Glomerular visceral epithelial cell (primary cell): ENCODE data around the gene LTBP1.
A peak's percentile ranks its signal among the peaks of the same experiment; 100 is the strongest.
"Not testable (repeated sequence)": the region's sequence is repeated elsewhere in the genome, so short reads cannot be mapped to it uniquely, and the experiment has no call there.

Source experiments
- DNase-seq: peaks from one replicate; pipeline ENCODE4 v3.0.0-alpha.2; 2016; ENCODE audit errors: extremely low spot score

The LTBP1 gene

GRCh38 chr2:33344230-33344629 is 397.5 kb downstream of the LTBP1 start:
- no peak for DNase-seq

DNA sequence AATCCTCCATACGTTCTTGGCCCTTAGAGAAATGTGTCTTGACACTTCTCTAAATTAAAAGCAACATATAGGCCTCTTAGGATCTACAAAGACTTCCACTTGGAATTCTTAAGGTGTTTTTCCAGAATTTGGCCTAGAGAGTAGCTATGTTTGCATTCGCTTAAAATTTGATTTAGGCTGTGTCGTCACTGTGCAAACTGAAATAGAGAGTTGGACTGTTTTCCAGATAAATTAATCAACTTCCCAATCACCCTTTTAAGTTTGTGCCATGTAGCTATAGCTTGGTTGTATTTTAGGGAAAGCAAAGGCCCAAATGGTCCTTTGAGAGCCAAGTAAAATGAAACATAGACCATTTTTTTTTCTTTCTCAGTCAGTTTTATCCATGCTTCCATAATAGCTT is 401.1 kb downstream of the LTBP1 start:
- no peak for DNase-seq

DNA sequence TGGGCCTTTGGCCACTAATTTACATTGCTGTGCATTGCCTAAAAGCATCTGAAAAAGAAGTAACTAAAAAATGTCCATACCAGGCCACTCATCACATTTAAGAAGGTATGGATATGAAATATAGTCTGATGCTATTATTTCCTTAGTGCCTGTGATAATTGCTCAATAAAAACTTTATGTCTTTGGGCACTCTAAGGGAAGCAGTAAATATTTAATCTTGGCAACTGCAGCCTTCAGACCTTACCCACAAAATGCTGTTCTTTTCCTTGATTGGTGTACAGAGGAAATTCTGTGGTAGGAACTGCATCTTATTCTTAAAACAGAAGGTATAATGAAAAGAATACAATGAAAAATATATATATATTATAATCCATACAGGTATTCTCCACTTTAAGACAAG is 403.9 kb downstream of the LTBP1 start:
- no peak for DNase-seq

DNA sequence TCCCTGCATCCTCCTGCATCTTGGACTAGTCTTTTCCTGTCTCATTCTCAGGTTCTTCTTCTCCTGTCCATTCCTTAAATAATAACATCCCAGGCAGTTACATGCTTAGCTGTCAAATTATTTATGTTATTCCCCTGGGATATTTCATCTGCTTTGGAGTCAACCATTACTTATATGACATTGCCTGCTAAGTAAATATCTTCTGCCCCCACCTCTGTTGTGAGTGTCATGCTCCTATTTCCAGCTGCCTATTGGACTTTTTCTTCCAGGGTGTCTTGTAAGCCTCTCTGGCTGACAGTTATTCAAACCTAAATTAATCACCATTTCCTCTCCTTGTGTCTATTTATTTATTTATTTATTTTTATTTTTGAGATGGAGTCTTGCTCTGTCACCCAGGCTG is 405.0 kb downstream of the LTBP1 start:
- no peak for DNase-seq

- DNase-seq = no peak
Observed at GRCh38 chr2:33354981-33355380, 408.2 kb downstream of the LTBP1 start.

DNA sequence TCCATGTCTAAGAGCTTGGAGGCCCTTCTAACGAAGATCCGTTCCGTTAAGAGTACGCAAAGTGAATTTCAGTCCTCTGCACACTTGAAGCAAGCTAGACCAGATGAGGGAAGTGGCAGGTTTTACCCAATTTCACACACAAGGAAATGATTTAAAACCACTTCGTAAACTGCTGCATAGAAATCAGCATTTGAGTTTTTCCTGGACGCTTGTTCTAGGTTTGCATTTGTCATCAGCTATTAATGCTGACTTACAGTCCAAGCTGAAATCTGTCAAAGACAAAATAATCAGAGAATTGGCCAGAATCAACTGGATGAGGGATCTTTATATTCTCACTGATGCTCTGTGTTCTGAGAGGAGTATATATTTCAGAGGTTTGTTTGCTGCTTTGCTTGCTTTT is 412.1 kb downstream of the LTBP1 start:
- DNase-seq = no peak

- peak; percentile 25 for DNase-seq
Observed at GRCh38 chr2:33363325-33364298, 416.9 kb downstream of the LTBP1 start.

DNA sequence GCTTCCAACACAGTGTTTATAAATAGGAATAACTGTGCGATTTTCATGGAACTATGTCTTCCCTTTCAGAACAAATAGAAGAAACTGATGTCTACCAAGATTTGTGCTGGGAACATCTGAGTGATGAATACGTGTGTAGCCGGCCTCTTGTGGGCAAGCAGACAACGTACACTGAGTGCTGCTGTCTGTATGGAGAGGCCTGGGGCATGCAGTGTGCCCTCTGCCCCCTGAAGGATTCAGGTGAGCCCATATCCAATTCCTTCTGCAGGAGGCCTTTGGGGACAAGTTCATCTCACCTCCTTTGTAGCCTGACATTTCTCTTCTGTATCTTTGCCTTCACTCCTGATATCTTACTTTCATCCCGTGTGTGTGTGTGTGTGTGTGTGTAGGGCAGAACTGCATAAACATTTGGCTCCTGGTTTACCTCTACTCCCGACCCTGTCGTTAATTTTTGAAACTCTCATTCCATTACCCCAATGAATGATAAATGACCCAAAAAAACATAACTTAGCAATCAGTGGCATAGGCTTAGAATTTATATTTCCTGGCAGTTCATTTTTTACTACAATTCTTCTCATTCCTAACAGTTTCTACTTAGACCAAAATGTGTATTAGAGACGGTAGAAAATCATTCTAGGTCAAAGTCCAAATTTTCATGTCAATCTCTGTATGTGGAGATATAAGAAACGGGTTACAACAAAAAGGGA is 418.7 kb downstream of the LTBP1 start:
- DNase-seq = no peak

GRCh38 chr2:33366473-33366872 is 419.7 kb downstream of the LTBP1 start:
- peak; percentile 45 for DNase-seq

DNA sequence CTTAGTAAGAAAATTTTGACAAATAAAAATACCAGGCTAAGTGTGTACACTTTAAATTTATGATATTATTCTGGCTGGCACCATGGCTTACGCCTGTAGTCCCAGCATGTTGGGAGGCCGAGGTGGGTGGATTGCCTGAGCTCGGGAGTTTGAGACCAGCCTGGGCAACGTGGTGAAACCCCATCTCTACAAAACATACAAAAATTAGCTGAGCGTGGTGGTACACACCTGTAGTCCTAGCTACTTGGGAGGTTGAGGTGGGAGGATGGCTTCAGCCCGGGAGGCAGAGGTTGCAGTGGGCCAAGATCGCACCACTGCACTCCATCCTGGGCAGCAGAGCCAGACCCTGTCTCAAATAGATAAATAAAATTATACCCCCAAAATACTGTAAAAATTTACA is 421.8 kb downstream of the LTBP1 start:
- not testable (repeated sequence) for DNase-seq

- DNase-seq = no peak
Observed at GRCh38 chr2:33369191-33369590, 422.4 kb downstream of the LTBP1 start.

- DNase-seq = no peak
Observed at GRCh38 chr2:33370636-33371265, 424.0 kb downstream of the LTBP1 start.

GRCh38 chr2:33371304-33372090 is 424.7 kb downstream of the LTBP1 start:
- no peak for DNase-seq

DNA sequence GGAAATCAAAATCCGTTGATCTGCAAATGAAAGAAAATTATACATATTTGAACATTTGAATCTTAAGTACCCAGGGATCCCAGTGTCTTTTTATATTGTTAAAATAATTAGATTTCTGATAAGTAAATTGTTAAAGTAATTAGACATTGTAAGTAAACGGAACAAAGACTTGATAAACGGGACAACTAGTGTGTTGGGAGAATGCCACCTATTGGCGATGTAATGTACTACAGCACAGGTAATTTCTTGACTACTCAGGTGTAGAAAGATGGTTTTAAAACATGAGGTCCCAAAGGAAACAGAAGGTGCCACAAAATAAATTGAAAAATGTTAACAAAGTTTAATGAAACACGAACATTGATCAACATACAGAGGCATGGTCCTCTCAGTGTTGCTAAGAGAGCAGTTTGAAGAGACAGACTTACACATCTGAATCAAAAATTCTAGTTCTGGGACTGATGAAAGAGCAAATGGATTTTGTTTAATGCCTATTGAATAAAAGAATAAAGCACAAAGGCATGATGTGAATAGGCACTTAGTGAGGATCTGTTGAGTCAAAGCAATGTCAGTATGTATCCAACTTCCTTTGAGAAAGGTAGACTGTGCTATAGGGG is 426.3 kb downstream of the LTBP1 start:
- peak; percentile 38 for DNase-seq

GRCh38 chr2:33373986-33374385 is 427.2 kb downstream of the LTBP1 start:
- no peak for DNase-seq

- DNase-seq = no peak
Observed at GRCh38 chr2:33375054-33375453, 428.3 kb downstream of the LTBP1 start.

DNA sequence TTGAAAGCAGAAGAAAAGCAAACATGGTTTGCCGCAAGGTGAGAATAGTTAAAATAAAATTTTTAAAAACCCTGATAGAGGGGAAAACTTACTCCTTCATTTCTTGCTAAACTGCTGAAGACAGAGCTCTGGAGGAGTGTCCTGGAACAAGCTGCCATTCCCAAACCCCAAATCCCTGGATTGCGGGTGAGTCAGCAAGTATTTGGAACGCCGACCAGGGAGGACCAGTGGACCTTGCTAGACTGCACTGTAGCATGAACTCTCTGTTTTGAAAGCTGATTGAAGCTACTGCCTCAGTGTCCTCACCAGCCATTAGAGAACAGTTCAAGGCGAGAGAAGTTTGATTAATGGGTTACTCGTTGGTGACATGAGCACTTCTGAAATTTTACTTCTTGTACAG is 430.3 kb downstream of the LTBP1 start:
- no peak for DNase-seq

- no peak for DNase-seq
Observed at GRCh38 chr2:33378556-33379210, 431.9 kb downstream of the LTBP1 start.

DNA sequence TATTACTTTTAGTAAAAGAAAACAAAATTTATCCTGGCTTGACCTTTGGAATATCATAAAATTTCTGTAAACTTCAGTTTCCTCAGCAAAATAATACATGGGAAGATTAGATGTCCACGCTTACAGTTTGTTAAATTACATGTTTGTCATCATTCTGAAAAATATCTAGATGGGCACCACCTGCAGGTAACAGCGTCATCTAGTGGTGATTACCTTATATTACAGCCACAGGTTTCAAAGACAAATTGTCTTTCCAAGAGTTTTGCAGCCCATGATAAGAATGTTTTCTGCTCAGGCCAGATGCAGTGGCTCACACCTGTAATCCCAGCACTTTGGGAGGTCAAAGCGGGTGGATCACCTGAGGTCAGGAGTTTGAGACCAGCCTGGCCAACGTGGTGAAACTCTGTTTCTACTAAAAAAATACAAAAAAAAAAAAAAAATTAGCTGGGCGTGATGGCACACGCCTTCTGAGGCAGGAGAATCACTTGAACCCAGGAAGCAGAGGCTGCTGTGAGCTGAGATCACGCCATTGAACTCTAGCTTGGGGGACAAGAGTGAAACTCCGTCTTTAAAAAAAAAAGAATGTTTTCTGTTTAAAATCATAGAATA is 433.4 kb downstream of the LTBP1 start:
- DNase-seq = no peak

- DNase-seq = no peak
Observed at GRCh38 chr2:33380719-33381118, 434.0 kb downstream of the LTBP1 start.
